Measurements from ENCODE around the gene ART1. TPM values are rescaled to one million over a fixed set of nuclear protein-coding genes. Genes with fewer than 3 reads are reported as not detected.
"Not testable (repeated sequence)": the region's sequence is repeated elsewhere in the genome, so short reads cannot be mapped to it uniquely, and the experiment has no call there.

Gene ART1, protein sequence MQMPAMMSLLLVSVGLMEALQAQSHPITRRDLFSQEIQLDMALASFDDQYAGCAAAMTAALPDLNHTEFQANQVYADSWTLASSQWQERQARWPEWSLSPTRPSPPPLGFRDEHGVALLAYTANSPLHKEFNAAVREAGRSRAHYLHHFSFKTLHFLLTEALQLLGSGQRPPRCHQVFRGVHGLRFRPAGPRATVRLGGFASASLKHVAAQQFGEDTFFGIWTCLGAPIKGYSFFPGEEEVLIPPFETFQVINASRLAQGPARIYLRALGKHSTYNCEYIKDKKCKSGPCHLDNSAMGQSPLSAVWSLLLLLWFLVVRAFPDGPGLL
- total RNA-seq: 2.3 TPM
- long read RNA-seq, partial matches to known transcripts: 0 of 2 reads
- long read RNA-seq, other reads (novel, unspliced or antisense): 2 of 2 reads

DNA sequence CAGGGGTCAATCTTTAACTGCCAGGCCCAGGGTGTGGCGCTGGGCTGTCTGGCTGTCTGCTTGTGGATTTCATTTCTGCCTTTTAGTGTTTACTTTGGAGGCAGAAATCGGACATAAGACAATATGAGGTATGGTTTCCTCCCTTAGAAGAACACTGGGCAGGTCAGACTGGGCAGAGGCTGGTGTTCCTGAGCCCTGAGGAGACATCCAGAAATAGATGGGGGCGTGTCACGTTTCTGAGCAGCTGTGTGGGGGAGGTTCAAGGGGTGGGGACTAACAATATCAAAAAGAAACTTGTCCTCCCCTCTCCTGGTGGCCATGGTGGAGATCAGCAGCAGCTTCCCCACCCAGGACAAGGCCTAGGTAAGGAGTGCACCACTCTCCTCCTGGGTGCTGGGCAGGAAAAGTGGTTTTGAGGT lies at the start of gene ART1:
Gene ART1, plus strand, starts transcription at position 312 of the 419 bp plus-strand sequence. CDS start 14,086 bp downstream, outside the sequence.
- peak; percentile 73 for ATAC-seq (ENCODE audit: poor library complexity)
- intact Hi-C loops (cut with DNase I): no loop called here
- DNase-seq: peak; percentile 54

DNA sequence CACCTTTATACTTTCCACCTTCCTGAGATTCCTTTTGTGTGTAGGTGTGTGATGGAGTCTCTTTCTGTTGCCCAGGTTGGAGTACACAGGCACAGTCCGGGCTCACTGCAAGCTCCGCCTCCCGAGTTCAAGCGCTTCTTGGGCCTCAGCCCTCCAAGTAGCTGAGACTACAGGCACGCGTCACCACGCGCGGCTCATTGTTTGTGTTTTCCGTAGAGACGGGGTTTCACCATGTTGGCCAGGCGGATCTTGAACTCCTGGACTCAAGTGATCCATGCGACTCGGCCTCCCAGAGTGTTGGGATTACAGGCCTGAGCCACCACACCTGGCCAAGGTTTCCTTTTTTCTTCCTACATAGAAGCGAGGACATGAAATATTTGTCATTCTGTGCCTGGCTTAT lies 47.2 kb upstream of the ART1 start:
- DNase-seq; ATAC-seq (ENCODE audit: poor library complexity); intact Hi-C loops (cut with DNase I): not testable (repeated sequence)

- DNase-seq; ATAC-seq (ENCODE audit: poor library complexity); intact Hi-C loops (cut with DNase I): not testable (repeated sequence)
Measured at GRCh38 chr11:3600201-3600600, 44.7 kb upstream of the ART1 start.

GRCh38 chr11:3604167-3604566 lies 40.8 kb upstream of the ART1 start:
- peak; percentile 65 for ATAC-seq (ENCODE audit: poor library complexity)
- no peak for DNase-seq
- intact Hi-C loops (cut with DNase I): no loop called here

- ATAC-seq (ENCODE audit: poor library complexity): no peak
- intact Hi-C loops (cut with DNase I): no loop called here
- no peak for DNase-seq
Measured at GRCh38 chr11:3605283-3605662, 39.7 kb upstream of the ART1 start.

- ATAC-seq (ENCODE audit: poor library complexity): peak; percentile 71
- intact Hi-C loops (cut with DNase I): no loop called here
- DNase-seq: no peak
Measured at GRCh38 chr11:3605771-3606203, 39.1 kb upstream of the ART1 start.

DNA sequence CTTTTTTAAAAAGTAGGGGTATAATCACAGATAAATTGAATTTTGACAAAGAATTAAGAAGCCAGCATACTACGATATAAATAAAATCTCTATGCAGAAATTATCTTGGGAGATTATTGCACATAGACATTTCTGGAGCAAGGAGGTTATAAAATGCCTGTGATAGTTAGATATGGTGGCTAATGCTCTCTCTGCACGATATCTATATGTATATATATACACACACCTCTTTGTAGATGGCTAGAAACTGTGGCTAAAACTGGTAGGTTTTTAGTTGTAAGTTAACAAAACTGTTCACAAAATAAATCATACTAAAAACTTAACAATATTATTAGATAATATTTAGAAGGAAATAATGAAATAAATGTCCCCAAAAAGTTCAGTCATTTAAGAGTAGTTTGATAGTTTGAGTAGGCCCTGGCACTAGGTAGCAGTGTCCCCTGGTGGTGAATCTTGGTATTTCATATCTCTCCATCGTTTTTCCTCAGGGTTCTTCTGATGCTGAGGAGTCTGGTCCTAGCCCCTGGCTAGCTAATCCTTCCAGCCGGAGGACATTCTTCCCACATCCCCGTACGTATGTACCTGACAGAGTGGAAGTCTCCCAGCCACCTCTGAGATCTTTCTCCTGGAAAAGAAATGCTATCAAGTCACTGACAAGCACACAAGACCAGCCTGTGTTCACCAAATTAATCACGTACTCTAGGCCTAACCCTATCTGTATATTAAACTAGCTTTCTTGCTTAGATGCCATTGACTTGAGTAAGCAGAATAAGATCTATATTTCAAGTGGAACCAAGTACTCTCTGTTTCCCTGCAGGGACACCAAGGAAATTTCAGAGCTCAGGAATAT lies 35.3 kb upstream of the ART1 start:
- intact Hi-C loops (cut with DNase I): no loop called here
- no peak for ATAC-seq (ENCODE audit: poor library complexity)
- no peak for DNase-seq

GRCh38 chr11:3610846-3611245 lies 34.1 kb upstream of the ART1 start:
- DNase-seq (no peak), ATAC-seq (ENCODE audit: poor library complexity) (no peak)
- intact Hi-C loops (cut with DNase I): no loop called here

DNA sequence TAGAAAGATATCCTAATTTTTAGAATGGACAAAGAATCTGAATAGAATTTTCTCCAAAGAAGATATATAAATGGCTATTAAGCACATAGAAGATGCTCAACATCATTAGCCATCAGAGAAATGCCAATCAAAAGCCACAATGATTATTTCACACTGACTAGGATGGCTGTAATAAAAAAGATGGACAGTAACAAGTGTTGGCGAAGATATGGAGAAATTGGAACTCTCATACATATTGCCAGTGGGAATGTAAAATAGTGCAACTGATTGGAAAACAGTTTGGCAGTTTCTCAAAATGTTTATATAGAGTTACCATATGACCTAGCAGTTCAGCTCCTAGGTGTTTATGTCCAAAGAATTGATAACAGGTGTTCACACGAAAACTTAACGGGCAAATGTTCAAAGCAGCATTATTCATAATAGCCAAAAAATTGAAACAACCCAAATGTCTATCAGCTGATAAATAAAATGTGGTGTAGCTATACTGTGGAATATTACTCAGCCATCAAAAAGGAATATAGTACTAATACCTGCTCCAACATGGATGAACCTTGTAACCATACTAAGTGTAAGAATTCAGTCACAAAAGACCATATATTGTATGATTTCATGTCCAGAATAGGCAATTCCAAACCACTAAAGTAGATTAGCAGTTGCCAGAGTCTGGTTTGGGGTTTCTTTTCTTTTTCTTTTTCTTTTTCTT lies 32.8 kb upstream of the ART1 start:
- no peak for ATAC-seq (ENCODE audit: poor library complexity)
- intact Hi-C loops (cut with DNase I): no loop called here

GRCh38 chr11:3613998-3614741 lies 30.8 kb upstream of the ART1 start:
- intact Hi-C loops (cut with DNase I): no loop called here
- peak; percentile 82 for ATAC-seq (ENCODE audit: poor library complexity)
- DNase-seq: no peak

More for the DNA sequence above, 32.8 kb upstream of the ART1 start:
- no peak for DNase-seq

GRCh38 chr11:3614742-3615171 lies 30.2 kb upstream of the ART1 start:
- ATAC-seq (ENCODE audit: poor library complexity): peak; percentile 76
- intact Hi-C loops (cut with DNase I): no loop called here
- DNase-seq: peak; percentile 43

DNA sequence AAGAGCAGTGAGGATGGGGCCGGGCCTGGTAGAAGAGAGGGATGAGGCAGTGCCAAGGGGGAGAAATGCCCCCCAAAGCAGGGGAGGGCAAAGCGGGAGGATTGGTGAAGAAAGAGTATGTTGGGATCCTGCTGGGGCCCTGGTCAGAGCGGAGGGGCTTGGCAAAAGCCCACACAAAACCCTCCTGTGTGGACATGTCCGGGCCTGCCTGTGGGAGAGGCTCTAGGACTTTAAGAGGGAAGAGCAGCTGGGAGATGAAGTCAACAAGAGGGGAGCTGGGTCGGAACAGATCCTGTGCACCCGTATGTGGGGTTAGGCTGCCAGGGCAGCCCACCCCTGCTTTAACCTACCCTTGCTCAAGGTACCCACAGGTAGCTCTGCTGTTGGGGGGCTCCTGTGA lies 28.9 kb upstream of the ART1 start:
- ATAC-seq (ENCODE audit: poor library complexity) (no peak), DNase-seq (no peak)
- intact Hi-C loops (cut with DNase I): no loop called here

GRCh38 chr11:3616721-3617460 lies 28.0 kb upstream of the ART1 start:
- intact Hi-C loops (cut with DNase I): no loop called here
- no peak for ATAC-seq (ENCODE audit: poor library complexity)

GRCh38 chr11:3617990-3618389 lies 26.9 kb upstream of the ART1 start:
- ATAC-seq (ENCODE audit: poor library complexity) (no peak), DNase-seq (no peak)
- intact Hi-C loops (cut with DNase I): no loop called here

More at GRCh38 chr11:3616721-3617460, 28.0 kb upstream of the ART1 start:
- DNase-seq: no peak

DNA sequence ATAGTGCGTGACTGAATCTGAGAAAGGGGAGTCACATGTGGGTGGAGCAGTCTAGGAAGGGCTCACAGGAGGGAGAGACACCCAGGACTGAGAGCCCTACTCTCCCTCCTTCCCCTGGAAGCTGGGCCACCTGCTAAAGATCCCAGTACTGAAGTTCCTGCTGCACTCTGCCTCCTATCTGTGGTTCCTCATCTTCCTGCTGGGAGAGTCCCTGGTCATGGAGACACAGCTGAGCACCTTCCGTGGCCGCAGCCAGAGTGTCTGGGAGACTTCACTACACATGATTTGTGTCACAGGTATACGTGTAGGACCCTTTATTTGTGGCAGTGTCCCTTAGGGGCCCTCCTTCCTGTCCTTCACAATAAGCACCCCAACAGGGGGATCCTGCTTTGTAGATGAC lies 22.4 kb upstream of the ART1 start:
- DNase-seq (no peak), ATAC-seq (ENCODE audit: poor library complexity) (no peak)
- intact Hi-C loops (cut with DNase I): no loop called here

DNA sequence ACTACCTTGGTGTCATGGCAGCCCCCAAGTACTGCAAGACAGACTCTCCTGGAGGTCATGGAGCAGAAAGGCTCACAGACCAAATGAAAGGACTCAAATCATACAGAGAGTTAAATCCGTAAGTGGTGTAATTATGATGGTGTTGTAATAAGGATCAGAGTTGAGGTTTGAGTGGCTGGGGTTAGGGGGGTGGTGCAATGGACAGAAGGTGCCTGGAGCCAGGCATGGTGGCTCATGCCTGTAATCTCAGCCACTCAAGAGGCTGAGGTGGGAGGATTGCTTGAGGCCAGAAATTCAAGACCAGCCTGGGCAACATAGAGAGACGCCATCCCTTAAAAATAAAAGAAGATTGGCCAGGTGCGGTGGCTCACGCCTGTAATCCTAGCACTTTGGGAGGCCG lies 21.8 kb upstream of the ART1 start:
- intact Hi-C loops (cut with DNase I): no loop called here
- DNase-seq: no peak
- ATAC-seq (ENCODE audit: poor library complexity): no peak

GRCh38 chr11:3623767-3624458 lies 21.0 kb upstream of the ART1 start:
- ATAC-seq (ENCODE audit: poor library complexity): no peak
- DNase-seq: no peak
- intact Hi-C loops (cut with DNase I): no loop called here
